Lung (tissue), 12 donors: Measurements from ENCODE around the gene PLEKHO2. TPM values are rescaled to one million over a fixed set of nuclear protein-coding genes. Genes with fewer than 3 reads are reported as not detected.

Experiments
- ATAC-seq: fragments of 200-7000 bp; cut with Tn5 transposase; one replicate; pipeline ENCODE4 v1.9.1; 2020; ENCODE audit warnings: moderate number of reproducible peaks; ENCODE audit not compliant: insufficient read depth, low FRiP score
- DNase-seq, 3 donors: peaks; one replicate each; pipeline ENCODE4 v3.0.0-alpha.2; 2013 to 2017
- H3K27ac ChIP-seq, 2 donors: one replicate each; pipeline ENCODE4 v1.5.1; 2013; ENCODE audit warnings: mild to moderate bottlenecking in 2 of 2, moderate library complexity in 2 of 2, control low read depth in 1 of 2, inconsistent platforms in 1 of 2, low read depth in 1 of 2, low read length in 1 of 2
- H3K27me3 ChIP-seq, 3 donors: one replicate each; pipeline ENCODE4 v1.5.1; 2013; ENCODE audit warnings: low read length in 2 of 3; ENCODE audit not compliant: control insufficient read depth in 3 of 3, insufficient read depth in 3 of 3
- H3K36me3 ChIP-seq, 4 donors: one replicate each; pipeline ENCODE4 v1.5.1; 2013; ENCODE audit warnings: low read length in 4 of 4, mild to moderate bottlenecking in 1 of 4, moderate library complexity in 1 of 4; ENCODE audit not compliant: control insufficient read depth in 4 of 4, insufficient read depth in 4 of 4
- H3K4me1 ChIP-seq, 5 donors: one replicate each; pipeline ENCODE4 v1.5.1; 2013; ENCODE audit warnings: low read length in 5 of 5, mild to moderate bottlenecking in 2 of 5, moderate library complexity in 1 of 5; ENCODE audit not compliant: control insufficient read depth in 5 of 5, insufficient read depth in 5 of 5
- H3K4me3 ChIP-seq: one replicate; pipeline ENCODE4 v1.5.1; 2013; ENCODE audit warnings: mild to moderate bottlenecking, control low read depth, moderate library complexity
- H3K9ac ChIP-seq, 2 donors: one replicate each; pipeline ENCODE4 v1.5.1; 2013; ENCODE audit warnings: low read length in 2 of 2, control low read depth in 1 of 2; ENCODE audit not compliant: insufficient read depth in 1 of 2
- H3K9me3 ChIP-seq, 4 donors: one replicate each; pipeline ENCODE4 v1.5.1; 2013; ENCODE audit warnings: low read length in 3 of 4, mild to moderate bottlenecking in 1 of 4, moderate library complexity in 1 of 4; ENCODE audit not compliant: control insufficient read depth in 4 of 4, insufficient read depth in 3 of 4
- CTCF ChIP-seq: IDR thresholded peaks from 2 replicates; pipeline ENCODE4 v1.5.1; 2012; ENCODE audit warnings: mild to moderate bottlenecking; ENCODE audit errors: control extremely low read depth, extremely low read depth
- WGBS, 2 donors: extraction: QIAGEN DNeasy Blood & Tissue Kit; methylation state at CpG; one replicate each; pipeline ENCODE4 v1.1.7; 2013; 5-methylcytosine and 5-hydroxymethylcytosine counted together
- polyA plus RNA-seq, 2 donors: library from polyadenylated mRNA; stranded (reverse); fragments of 200-250 nt; gene quantifications; one replicate each; pipeline ENCODE4 v1.2.1, GENCODE V29; 2013
- total RNA-seq, 2 donors: library from RNA; depleted of rRNA in 1 of 2; stranded (reverse); fragments of >200 nt in 1 of 2; gene quantifications; one replicate each; pipeline ENCODE4 v1.2.1, GENCODE V29; 2014 to 2021
- donor health status: control.
- donor health status: control.
- donor health status: Bipolar disorder and iron deficiency.
- donor health status: healthy.
- donor health status: DM: yes; HTN: yes; CAD: no.

PLEKHO2 gene
- total and polyA plus RNA-seq, 4 donors: 25.6 to 84.1 (median 56.1) TPM

GRCh38 chr15:64806509-64806908, 35.2 kb upstream of the PLEKHO2 start:
- no peak overlapping the region for H3K27ac ChIP-seq
- H3K9me3 ChIP-seq: no peaks in the 10 kb centered on the region
- no peak for TF ChIP-seq CTCF
- H3K36me3 ChIP-seq: no peaks in the 10 kb centered on the region
- no peaks in the 10 kb centered on the region for H3K27me3 ChIP-seq
- DNase-seq (no peak), ATAC-seq (no peak)
- H3K4me3 ChIP-seq: no peak overlapping the region
- 79 to 91% methylated on average over 6 of the region's 6 CpGs for WGBS, 2 donors
- peaks cover 0 to 17% (median 0%) of the 10 kb centered on the region in 5 donors for H3K4me1 ChIP-seq
- no peak overlapping the region for H3K9ac ChIP-seq

GRCh38 chr15:64807051-64807749, 34.5 kb upstream of the PLEKHO2 start:
- Histone ChIP-seq H3K27me3 (no peaks in the 10 kb centered on the region), H3K9ac (no peak overlapping the region), H3K9me3 (no peaks in the 10 kb centered on the region), H3K4me3 (no peak overlapping the region), H3K27ac (no peak overlapping the region), H3K36me3 (no peaks in the 10 kb centered on the region), H3K4me1 (peaks cover 0 to 10% (median 0%) of the 10 kb centered on the region in 5 donors)
- 80 to 88% methylated on average over 13 of the region's 13 CpGs for WGBS, 2 donors
- DNase-seq (no peak), ATAC-seq (no peak)
- no peak for TF ChIP-seq CTCF

GRCh38 chr15:64807751-64808222, 33.9 kb upstream of the PLEKHO2 start:
- Histone ChIP-seq H3K27ac (no peak overlapping the region), H3K36me3 (no peaks in the 10 kb centered on the region), H3K9me3 (no peaks in the 10 kb centered on the region), H3K27me3 (no peaks in the 10 kb centered on the region), H3K4me1 (peaks cover 0 to 7% (median 0%) of the 10 kb centered on the region in 5 donors), H3K4me3 (no peak overlapping the region), H3K9ac (no peak overlapping the region)
- WGBS, 2 donors: 78 to 86% methylated on average over 6 of the region's 6 CpGs
- ATAC-seq (no peak), DNase-seq (no peak)
- no peak for TF ChIP-seq CTCF
